CD4-positive, alpha-beta T cell treated with Interleukin-6 for 4 hours (primary cell): ENCODE data around the gene SMG5.

Source experiments
- DNase-seq: peaks from one replicate; pipeline ENCODE4 v3.0.0-alpha.2; 2020; ENCODE audit warnings: mixed read lengths

Gene SMG5

GRCh38 chr1:156203331-156203730, 79.3 kb downstream of the SMG5 start:
- DNase-seq, result no peak

DNA sequence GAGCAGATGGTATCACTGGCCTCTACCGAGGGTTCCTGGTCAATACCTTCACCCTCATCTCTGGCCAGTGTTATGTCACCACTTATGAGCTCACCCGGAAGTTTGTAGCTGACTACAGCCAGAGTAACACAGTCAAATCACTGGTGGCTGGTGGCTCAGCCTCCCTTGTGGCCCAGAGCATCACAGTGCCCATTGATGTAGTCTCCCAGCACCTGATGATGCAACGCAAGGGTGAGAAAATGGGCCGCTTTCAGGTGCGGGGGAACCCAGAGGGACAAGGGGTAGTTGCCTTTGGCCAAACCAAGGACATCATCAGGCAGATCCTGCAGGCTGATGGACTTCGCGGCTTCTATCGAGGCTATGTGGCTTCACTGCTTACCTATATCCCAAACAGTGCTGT, 82.6 kb downstream of the SMG5 start:
- DNase-seq, result no peak
